Caco-2 (cell line): ENCODE results near the gene SPATA6. TPM values are rescaled to one million over a fixed set of nuclear protein-coding genes. Genes with fewer than 3 reads are reported as not detected.

Experiments
- BruUV-seq: library from RNA; stranded (reverse); fragments of 400-500 nt; replicated peaks from 2 replicates; lab custom pipeline; 2021; lab: Mats Ljungman, UMichigan
- CTCF ChIA-PET: fragments of 300-600 bp; sonication (Branson Sonifier 250); formaldehyde crosslinking; loops from one replicate; lab custom pipeline; 2022; ENCODE audit warnings: antibody characterized with exemption; lab: Charles Lee
- POLR2A ChIA-PET: fragments of 300-600 bp; sonication (Branson Sonifier 250); formaldehyde crosslinking; loops from one replicate; lab custom pipeline; 2022; ENCODE audit warnings: antibody characterized with exemption; lab: Charles Lee
- DNase-seq, 2 experiments: peaks; one replicate each; pipeline versions ENCODE4 v3.0.0 to v3.0.0-alpha.2; 2020 to 2022
- H3K27me3 ChIP-seq: replicated peaks from 2 replicates; pipeline ENCODE4 v1.6.0; 2011; ENCODE audit warnings: low read length; ENCODE audit not compliant: control insufficient read depth, insufficient read depth
- H3K36me3 ChIP-seq: 2 replicates; pipeline ENCODE4 v1.5.1; 2011; ENCODE audit warnings: low read length; ENCODE audit not compliant: control insufficient read depth, insufficient read depth
- H3K4me1 ChIP-seq: fragments of 250-450 bp; sonication (Bioruptor Pico); 2 replicates; pipeline ENCODE4 v1.5.1; 2020; ENCODE audit warnings: mild to moderate bottlenecking
- H3K4me3 ChIP-seq: 2 replicates; pipeline ENCODE4 v1.5.1; 2011; ENCODE audit warnings: low read depth, mild to moderate bottlenecking, control low read depth, low read length
- H3K9me3 ChIP-seq: fragments of 250-450 bp; sonication (Bioruptor Pico); 2 replicates; pipeline ENCODE4 v1.5.1; 2020; ENCODE audit warnings: mild to moderate bottlenecking, moderate library complexity
- H3K27ac Mint-ChIP-seq: one replicate; pipeline ENCODE4 v1.8.0; 2022; ENCODE audit warnings: mixed read lengths; ENCODE audit not compliant: unreplicated experiment
- H3K27me3 Mint-ChIP-seq: one replicate; pipeline ENCODE4 v1.8.0; 2022; ENCODE audit warnings: mixed read lengths; ENCODE audit not compliant: insufficient read depth, unreplicated experiment
- H3K36me3 Mint-ChIP-seq: one replicate; pipeline ENCODE4 v1.8.0; 2022; ENCODE audit warnings: mild to moderate bottlenecking, mixed read lengths; ENCODE audit not compliant: insufficient read depth, unreplicated experiment
- H3K4me1 Mint-ChIP-seq: one replicate; pipeline ENCODE4 v1.8.0; 2022; ENCODE audit warnings: low read depth, mixed read lengths; ENCODE audit not compliant: unreplicated experiment
- H3K4me3 Mint-ChIP-seq: one replicate; pipeline ENCODE4 v1.8.0; 2022; ENCODE audit warnings: mild to moderate bottlenecking, moderate library complexity, mixed read lengths; ENCODE audit not compliant: unreplicated experiment
- H3K9me3 Mint-ChIP-seq: one replicate; pipeline ENCODE4 v1.8.0; 2022; ENCODE audit warnings: mixed read lengths; ENCODE audit not compliant: unreplicated experiment
- CTCF ChIP-seq, 2 experiments: fragments of 200-600 bp in 1 of 2; IDR thresholded peaks; 1 replicate in 1 of 2; 2 replicates in 1 of 2; pipeline versions ENCODE4 v1.5.1 to v1.8.0; 2011 to 2022; ENCODE audit warnings: antibody characterized with exemption in 1 of 2, control low read depth in 1 of 2, inconsistent platforms in 1 of 2, low read depth in 1 of 2, low read length in 1 of 2, mild to moderate bottlenecking in 1 of 2, moderate library complexity in 1 of 2; ENCODE audit not compliant: insufficient read depth in 1 of 2, severe bottlenecking in 1 of 2, unreplicated experiment in 1 of 2
- intact Hi-C: fragments of 100-400 bp; cut with micrococcal nuclease; formaldehyde crosslinking; loops from one replicate; pipeline ENCODE4 v1.10.0; 2022; ENCODE audit not compliant: unreplicated experiment
- total RNA-seq: library from RNA; stranded (reverse); gene quantifications from 2 replicates; pipeline ENCODE4 v1.2.3, GENCODE V29; 2022

SPATA6 gene
- total RNA-seq, 1 experiment from 2014 or later: 1.8 TPM

GRCh38 chr1:48341221-48341620 is 130.8 kb downstream of the SPATA6 start:
- Mint-ChIP-seq H3K36me3 (no peaks in the 10 kb centered on the region), H3K9me3 (peaks cover 22% of the 10 kb centered on the region), H3K4me1 (no peaks in the 10 kb centered on the region), H3K27ac (no peak overlapping the region), H3K4me3 (no peak overlapping the region), H3K27me3 (no peaks in the 10 kb centered on the region)
- TF ChIP-seq CTCF (IDR thresholded peaks at IDR 0.05; ENCODE audit: insufficient read depth in 1 of 2, low read depth in 1 of 2, low read length in 1 of 2, severe bottlenecking in 1 of 2, unreplicated experiment in 1 of 2): no peak
- H3K4me3 ChIP-seq: no peak overlapping the region
- ChIA-PET CTCF (no interaction called here), POLR2A (no interaction called here)
- DNase-seq: no peak
- no TSS peak for BruUV-seq
- no peaks in the 10 kb centered on the region for H3K27me3 ChIP-seq
- intact Hi-C loops: no loop called here
- H3K4me1 ChIP-seq: no peaks in the 10 kb centered on the region
- H3K9me3 ChIP-seq: no peaks in the 10 kb centered on the region
- H3K36me3 ChIP-seq: no peaks in the 10 kb centered on the region

GRCh38 chr1:48338257-48338656 is 133.7 kb downstream of the SPATA6 start:
- intact Hi-C loops: no loop called here
- DNase-seq: no peak
- no TSS peak for BruUV-seq
- H3K9me3 Mint-ChIP-seq: peaks cover 5% of the 10 kb centered on the region
- no peaks in the 10 kb centered on the region for H3K36me3 Mint-ChIP-seq
- ChIA-PET CTCF (no interaction called here), POLR2A (no interaction called here)
- H3K4me3 Mint-ChIP-seq: no peak overlapping the region
- H3K9me3 ChIP-seq: no peaks in the 10 kb centered on the region
- H3K27me3 ChIP-seq: no peaks in the 10 kb centered on the region
- H3K4me1 Mint-ChIP-seq: no peaks in the 10 kb centered on the region
- no peaks in the 10 kb centered on the region for H3K27me3 Mint-ChIP-seq
- TF ChIP-seq CTCF (IDR thresholded peaks at IDR 0.05; ENCODE audit: insufficient read depth in 1 of 2, low read depth in 1 of 2, low read length in 1 of 2, severe bottlenecking in 1 of 2, unreplicated experiment in 1 of 2): no peak
- no peaks in the 10 kb centered on the region for H3K4me1 ChIP-seq
- no peak overlapping the region for H3K4me3 ChIP-seq
- no peak overlapping the region for H3K27ac Mint-ChIP-seq
- H3K36me3 ChIP-seq: no peaks in the 10 kb centered on the region

GRCh38 chr1:48333316-48333715 is 138.7 kb downstream of the SPATA6 start:
- Histone ChIP-seq H3K4me1 (no peaks in the 10 kb centered on the region), H3K4me3 (no peak overlapping the region), H3K36me3 (no peaks in the 10 kb centered on the region), H3K27me3 (no peaks in the 10 kb centered on the region), H3K9me3 (no peaks in the 10 kb centered on the region)
- H3K27ac Mint-ChIP-seq: no peak overlapping the region
- ChIA-PET CTCF (no interaction called here), POLR2A (no interaction called here)
- no peak overlapping the region for H3K4me3 Mint-ChIP-seq
- peaks cover 24% of the 10 kb centered on the region for H3K9me3 Mint-ChIP-seq
- no peak for DNase-seq
- H3K27me3 Mint-ChIP-seq: no peaks in the 10 kb centered on the region
- intact Hi-C loops: no loop called here
- BruUV-seq: no TSS peak
- no peaks in the 10 kb centered on the region for H3K4me1 Mint-ChIP-seq
- no peaks in the 10 kb centered on the region for H3K36me3 Mint-ChIP-seq
- TF ChIP-seq CTCF (IDR thresholded peaks at IDR 0.05; ENCODE audit: insufficient read depth in 1 of 2, low read depth in 1 of 2, low read length in 1 of 2, severe bottlenecking in 1 of 2, unreplicated experiment in 1 of 2): no peak
